Activated B cell treated with CpG ODN at 0.5 μM for 24 hours (primary cell): ENCODE measurements around the gene CAMSAP3. TPM values are rescaled to one million over a fixed set of nuclear protein-coding genes. Genes with fewer than 3 reads are reported as not detected.

Source experiments
- ATAC-seq: fragments of 200-7000 bp; cut with Tn5 transposase; one replicate; pipeline ENCODE4 v1.10.0; 2021; ENCODE audit warnings: low read depth, mild to moderate bottlenecking, moderate library complexity
- CTCF ChIA-PET: fragments of 350-600 bp; sonication (Branson Sonifier 250); formaldehyde crosslinking; loops from one replicate; lab custom pipeline; 2021; ENCODE audit warnings: antibody characterized with exemption; lab: Charles Lee
- POLR2A ChIA-PET: fragments of 350-600 bp; sonication (Branson Sonifier 250); formaldehyde crosslinking; loops from one replicate; lab custom pipeline; 2021; ENCODE audit warnings: antibody characterized with exemption; lab: Charles Lee
- DNase-seq: peaks from one replicate; pipeline ENCODE4 v3.0.0; 2022
- H3K27ac Mint-ChIP-seq: one replicate; pipeline ENCODE4 v1.8.0; 2020; ENCODE audit warnings: mixed read lengths
- H3K27me3 Mint-ChIP-seq: one replicate; pipeline ENCODE4 v1.8.0; 2021; ENCODE audit warnings: mixed read lengths
- H3K36me3 Mint-ChIP-seq: one replicate; pipeline ENCODE4 v1.8.0; 2021; ENCODE audit warnings: low read depth, mixed read lengths
- H3K4me1 Mint-ChIP-seq: one replicate; pipeline ENCODE4 v1.8.0; 2021; ENCODE audit warnings: mixed read lengths
- H3K4me3 Mint-ChIP-seq: one replicate; pipeline ENCODE4 v1.8.0; 2020; ENCODE audit warnings: mild to moderate bottlenecking, mixed read lengths
- H3K9me3 Mint-ChIP-seq: one replicate; pipeline ENCODE4 v1.8.0; 2020; ENCODE audit warnings: mixed read lengths
- CTCF ChIP-seq: fragments of 200-600 bp; IDR thresholded peaks from one replicate; pipeline ENCODE4 v1.8.0; 2022; ENCODE audit warnings: antibody characterized with exemption, mild to moderate bottlenecking
- intact Hi-C: fragments of 100-400 bp; cut with micrococcal nuclease; formaldehyde crosslinking; loops from one replicate; pipeline ENCODE4 v1.15.1; 2024
- total RNA-seq: library from RNA; stranded (reverse); gene quantifications from 2 replicates; pipeline ENCODE4 v1.2.3, GENCODE V29; 2022

The CAMSAP3 gene
- total RNA-seq, 1 donor from 2014 or later = 0.80 TPM

- no peak for DNase-seq
- POLR2A ChIA-PET = no interaction called here
- TF ChIP-seq CTCF = no peak
- Mint-ChIP-seq H3K36me3 (no peaks in the 10 kb centered on the region), H3K4me1 (no peaks in the 10 kb centered on the region), H3K4me3 (no peak overlapping the region), H3K9me3 (no peaks in the 10 kb centered on the region), H3K27me3 (peaks cover 13% of the 10 kb centered on the region), H3K27ac (no peak overlapping the region)
- CTCF ChIA-PET = no interaction called here
- intact Hi-C loops = no loop called here
- ATAC-seq = no peak
Measured at GRCh38 chr19:7606289-7606688, 10.6 kb downstream of the CAMSAP3 start.

- no peak for TF ChIP-seq CTCF
- Mint-ChIP-seq H3K9me3 (no peaks in the 10 kb centered on the region), H3K27me3 (peaks cover 11% of the 10 kb centered on the region), H3K36me3 (no peaks in the 10 kb centered on the region), H3K27ac (no peak overlapping the region), H3K4me1 (no peaks in the 10 kb centered on the region), H3K4me3 (no peak overlapping the region)
- ChIA-PET CTCF (no interaction called here), POLR2A (no interaction called here)
- no peak for DNase-seq
- no peak for ATAC-seq
- intact Hi-C loops = no loop called here
Measured at GRCh38 chr19:7607212-7607873, 11.7 kb downstream of the CAMSAP3 start.

GRCh38 chr19:7607874-7608560, 12.4 kb downstream of the CAMSAP3 start:
- POLR2A ChIA-PET = interaction anchor here (0.6 to 1.0 kb wide), 3 partner anchors 15 to 55 kb away, joined by 4 to 10 read pairs (median 5); no protein-coding TSS in a partner anchor
- Mint-ChIP-seq H3K4me1 (no peaks in the 10 kb centered on the region), H3K9me3 (no peaks in the 10 kb centered on the region), H3K27ac (no peak overlapping the region), H3K27me3 (peaks cover 11% of the 10 kb centered on the region), H3K4me3 (no peak overlapping the region), H3K36me3 (no peaks in the 10 kb centered on the region)
- intact Hi-C loops = no loop called here
- DNase-seq = no peak
- ATAC-seq = no peak
- no peak for TF ChIP-seq CTCF
- CTCF ChIA-PET = no interaction called here

GRCh38 chr19:7610491-7611240, 15.0 kb downstream of the CAMSAP3 start:
- H3K4me1 Mint-ChIP-seq = no peaks in the 10 kb centered on the region
- H3K27ac Mint-ChIP-seq = no peak overlapping the region
- peaks cover 2% of the 10 kb centered on the region for H3K27me3 Mint-ChIP-seq
- POLR2A ChIA-PET = no interaction called here
- no peak for DNase-seq
- no peaks in the 10 kb centered on the region for H3K36me3 Mint-ChIP-seq
- no peak for ATAC-seq
- H3K9me3 Mint-ChIP-seq = no peaks in the 10 kb centered on the region
- CTCF ChIA-PET = no interaction called here
- H3K4me3 Mint-ChIP-seq = no peak overlapping the region
- no peak for TF ChIP-seq CTCF
- intact Hi-C loops = no loop called here
